LoVo (cell line): ENCODE measurements around the gene DUSP22.

Experiments used
- DNase-seq: peaks from one replicate; pipeline ENCODE4 v3.0.0-alpha.2; 2016; ENCODE audit warnings: low spot score

The DUSP22 gene

GRCh38 chr6:351867-352289 is 59.6 kb downstream of the DUSP22 start:
- DNase-seq = no peak

- no peak for DNase-seq
Observed at GRCh38 chr6:352474-352873, 60.2 kb downstream of the DUSP22 start.

GRCh38 chr6:352896-353470 is 60.7 kb downstream of the DUSP22 start:
- no peak for DNase-seq

- DNase-seq = no peak
Observed at GRCh38 chr6:353642-354614, 61.6 kb downstream of the DUSP22 start.

- no peak for DNase-seq
Observed at GRCh38 chr6:354631-355280, 62.5 kb downstream of the DUSP22 start.

GRCh38 chr6:355373-356208 is 63.3 kb downstream of the DUSP22 start:
- no peak for DNase-seq

- DNase-seq = no peak
Observed at GRCh38 chr6:356828-357251, 64.6 kb downstream of the DUSP22 start.

- DNase-seq = no peak
Observed at GRCh38 chr6:357261-357790, 65.0 kb downstream of the DUSP22 start.

GRCh38 chr6:357791-358341 is 65.6 kb downstream of the DUSP22 start:
- DNase-seq = no peak

GRCh38 chr6:358432-358831 is 66.1 kb downstream of the DUSP22 start:
- DNase-seq = no peak

GRCh38 chr6:358847-359246 is 66.6 kb downstream of the DUSP22 start:
- no peak for DNase-seq

- DNase-seq = no peak
Observed at GRCh38 chr6:359261-360035, 67.2 kb downstream of the DUSP22 start.

- no peak for DNase-seq
Observed at GRCh38 chr6:360349-360748, 68.1 kb downstream of the DUSP22 start.

GRCh38 chr6:360764-361373 is 68.6 kb downstream of the DUSP22 start:
- no peak for DNase-seq

GRCh38 chr6:361411-362132 is 69.3 kb downstream of the DUSP22 start:
- DNase-seq = no peak

- DNase-seq = no peak
Observed at GRCh38 chr6:362231-362923, 70.1 kb downstream of the DUSP22 start.

- DNase-seq = no peak
Observed at GRCh38 chr6:362924-363249, 70.6 kb downstream of the DUSP22 start.

- no peak for DNase-seq
Observed at GRCh38 chr6:363291-363690, 71.0 kb downstream of the DUSP22 start.

GRCh38 chr6:363909-364308 is 71.6 kb downstream of the DUSP22 start:
- DNase-seq = no peak
